Loucy (cell line): ENCODE measurements around the gene TBC1D12.

Experiments
- H2AFZ ChIP-seq: fragments of 200-600 bp; sonication (generic); 2 replicates; pipeline ENCODE4 v1.6.0; 2016; ENCODE audit warnings: antibody characterized with exemption, mild to moderate bottlenecking, low read length, moderate library complexity
- H3F3A ChIP-seq: fragments of 200-600 bp; 2 replicates; pipeline ENCODE4 v1.6.0; 2016; ENCODE audit warnings: antibody characterized with exemption, low read depth, mild to moderate bottlenecking
- H3K27me3 ChIP-seq: fragments of 200-600 bp; sonication (generic); 2 replicates; pipeline ENCODE4 v1.6.1; 2014; ENCODE audit warnings: low read length, mild to moderate bottlenecking; ENCODE audit not compliant: insufficient read depth, poor library complexity, severe bottlenecking
- H3K36me3 ChIP-seq: fragments of 200-600 bp; sonication (generic); 2 replicates; pipeline ENCODE4 v1.6.1; 2016; ENCODE audit warnings: low read length; ENCODE audit not compliant: insufficient read depth
- H3K4me1 ChIP-seq: fragments of 200-600 bp; sonication (generic); 2 replicates; pipeline ENCODE4 v1.5.1; 2014; ENCODE audit warnings: low read length, mild to moderate bottlenecking; ENCODE audit not compliant: insufficient read depth, poor library complexity, severe bottlenecking
- H3K4me2 ChIP-seq: fragments of 200-600 bp; sonication (generic); 2 replicates; pipeline ENCODE4 v1.6.0; 2014; ENCODE audit warnings: antibody characterized with exemption, low read length, low read depth, mild to moderate bottlenecking; ENCODE audit not compliant: poor library complexity, severe bottlenecking
- H3K4me3 ChIP-seq: fragments of 200-600 bp; sonication (generic); 2 replicates; pipeline ENCODE4 v1.5.1; 2014; ENCODE audit warnings: low read length, mild to moderate bottlenecking, mixed read lengths; ENCODE audit not compliant: poor library complexity, severe bottlenecking
- H3K79me2 ChIP-seq: fragments of 200-600 bp; sonication (generic); 2 replicates; pipeline ENCODE4 v1.6.1; 2014; ENCODE audit warnings: low read length; ENCODE audit not compliant: insufficient read depth
- H3K9ac ChIP-seq: fragments of 200-600 bp; sonication (generic); 2 replicates; pipeline ENCODE4 v1.6.0; 2014; ENCODE audit warnings: mild to moderate bottlenecking, low read depth, low read length, moderate library complexity; ENCODE audit not compliant: poor library complexity, severe bottlenecking
- H3K9me2 ChIP-seq: fragments of 200-600 bp; sonication (generic); replicated peaks from 2 replicates; pipeline ENCODE4 v1.6.1; 2016; ENCODE audit warnings: low read depth, low read length, mixed read lengths
- H3K9me3 ChIP-seq: fragments of 200-600 bp; sonication (generic); 2 replicates; pipeline ENCODE4 v1.6.1; 2014; ENCODE audit warnings: mild to moderate bottlenecking, antibody characterized with exemption, low read length, low read depth; ENCODE audit not compliant: insufficient read depth
- H4K20me1 ChIP-seq: fragments of 200-600 bp; sonication (generic); 2 replicates; pipeline ENCODE4 v1.6.0; 2014; ENCODE audit warnings: antibody characterized with exemption, low read length, mild to moderate bottlenecking; ENCODE audit not compliant: insufficient read depth, poor library complexity, severe bottlenecking
- CTCF ChIP-seq: fragments of 200-600 bp; sonication (generic); conservative IDR thresholded peaks from 2 replicates; pipeline ENCODE4 v1.5.1; 2014; ENCODE audit warnings: mild to moderate bottlenecking, antibody characterized with exemption, low read length
- EZH2phosphoT487 ChIP-seq: fragments of 200-600 bp; IDR thresholded peaks from 2 replicates; pipeline ENCODE4 v1.6.1; 2018; ENCODE audit warnings: antibody characterized with exemption, mild to moderate bottlenecking, moderate library complexity, borderline replicate concordance

Gene TBC1D12

GRCh38 chr10:94424714-94425337 is 22.5 kb downstream of the TBC1D12 start:
- no peak overlapping the region for H2AFZ ChIP-seq
- H3K4me3 ChIP-seq = no peak overlapping the region
- H3K9me2 ChIP-seq = no peaks in the 10 kb centered on the region
- H3K36me3 ChIP-seq = no peaks in the 10 kb centered on the region
- no peaks in the 10 kb centered on the region for H3K4me1 ChIP-seq
- no peak overlapping the region for H3K9ac ChIP-seq
- no peaks in the 10 kb centered on the region for H3F3A ChIP-seq
- no peaks in the 10 kb centered on the region; the same call in none of the 2 replicates for H3K9me3 ChIP-seq
- H4K20me1 ChIP-seq = no peaks in the 10 kb centered on the region
- H3K79me2 ChIP-seq = no peaks in the 10 kb centered on the region
- no peak for TF ChIP-seq EZH2phosphoT487
- TF ChIP-seq CTCF = no peak
- no peaks in the 10 kb centered on the region for H3K27me3 ChIP-seq
- no peak overlapping the region for H3K4me2 ChIP-seq

GRCh38 chr10:94425942-94426341 is 23.6 kb downstream of the TBC1D12 start:
- H3K79me2 ChIP-seq = no peaks in the 10 kb centered on the region
- H4K20me1 ChIP-seq = no peaks in the 10 kb centered on the region
- H3K36me3 ChIP-seq = no peaks in the 10 kb centered on the region
- H3K9ac ChIP-seq = no peak overlapping the region
- TF ChIP-seq CTCF (no peak), EZH2phosphoT487 (no peak)
- no peak overlapping the region for H3K4me2 ChIP-seq
- H3K4me1 ChIP-seq = no peaks in the 10 kb centered on the region
- no peak overlapping the region for H3K4me3 ChIP-seq
- no peaks in the 10 kb centered on the region for H3F3A ChIP-seq
- no peaks in the 10 kb centered on the region for H3K9me2 ChIP-seq
- H3K9me3 ChIP-seq = no peaks in the 10 kb centered on the region; the same call in none of the 2 replicates
- H3K27me3 ChIP-seq = no peaks in the 10 kb centered on the region
- no peak overlapping the region for H2AFZ ChIP-seq

GRCh38 chr10:94427166-94427565 is 24.8 kb downstream of the TBC1D12 start:
- Histone ChIP-seq H3K4me3 (no peak overlapping the region), H3K9me2 (no peaks in the 10 kb centered on the region), H3K9ac (no peak overlapping the region), H3K4me1 (no peaks in the 10 kb centered on the region), H3K79me2 (no peaks in the 10 kb centered on the region), H3K36me3 (no peaks in the 10 kb centered on the region), H2AFZ (no peak overlapping the region), H3K9me3 (no peaks in the 10 kb centered on the region; the same call in none of the 2 replicates), H4K20me1 (no peaks in the 10 kb centered on the region), H3K27me3 (no peaks in the 10 kb centered on the region), H3F3A (no peaks in the 10 kb centered on the region), H3K4me2 (no peak overlapping the region)
- TF ChIP-seq CTCF (no peak), EZH2phosphoT487 (no peak)
